ENCODE results near the gene PITHD1. TPM values are rescaled to one million over a fixed set of nuclear protein-coding genes. Genes with fewer than 3 reads are reported as not detected.

The PITHD1 gene
- total and polyA plus RNA-seq, 2 of the 8 experiments (the other 6 are each of a cell fraction or from before 2014, with no cell fraction given) = 67.4 to 68.8 TPM

- no peak overlapping the region for H3K56ac ChIP-seq (replicated peaks; ENCODE audit: insufficient read length, low read depth, low read length)
- H3K27ac ChIP-seq (ENCODE audit: low read depth, low read length) = no peak overlapping the region
- peaks cover 4% of the 10 kb centered on the region for H3K23me2 ChIP-seq (ENCODE audit: low read depth, low read length)
- no peak overlapping the region for H2BK5ac ChIP-seq (ENCODE audit: low read depth, low read length)
- H4K5ac ChIP-seq (ENCODE audit: insufficient read length, low read depth, low read length) = no peak overlapping the region
- H3K27me3 ChIP-seq (replicated peaks in 1 of 4; ENCODE audit: control insufficient read depth in 3 of 4, extremely low read depth in 1 of 4, insufficient read depth in 3 of 4, low read length in 3 of 4) = no peaks in the 10 kb centered on the region
- H4K20me1 ChIP-seq (replicated peaks in 1 of 2; ENCODE audit: control insufficient read depth in 1 of 2, insufficient read depth in 2 of 2, low read length in 2 of 2) = no peaks in the 10 kb centered on the region
- TF ChIP-seq YY1 (IDR thresholded peaks at IDR 0.05; ENCODE audit: low read depth, low read length) = no peak
- CTCF ChIA-PET (ENCODE audit: partially characterized antibody) = interaction anchor here (1.1 to 8.5 kb wide), 7 partner anchors 13 to 76 kb away, joined by 3 to 99 read pairs (median 6); no protein-coding TSS in a partner anchor
- peaks cover 0 to 6% (median 1%) of the 10 kb centered on the region in 4 experiments; a peak in 2 of 7 replicates for H3K4me1 ChIP-seq (replicated peaks in 1 of 4; ENCODE audit: control insufficient read depth in 3 of 4, insufficient read depth in 4 of 4, low read length in 3 of 4)
- H3K23ac ChIP-seq (ENCODE audit: insufficient read length) = no peak overlapping the region
- H2BK120ac ChIP-seq (replicated peaks; ENCODE audit: low read depth, low read length) = no peak overlapping the region
- no peak overlapping the region for H3K4ac ChIP-seq (replicated peaks; ENCODE audit: insufficient read length, low read depth, low read length)
- H3K36me3 ChIP-seq (ENCODE audit: control insufficient read depth in 2 of 4, insufficient read depth in 4 of 4, low read length in 3 of 4) = no peaks in the 10 kb centered on the region
- no peak overlapping the region; a peak in 1 of 8 replicates for H3K4me3 ChIP-seq (ENCODE audit: extremely low read depth in 1 of 4, insufficient read depth in 2 of 4, low read depth in 3 of 4, low read length in 4 of 4)
- peak overlapping the region in 1 of 2 experiments; percentile 88; a peak in 1 of 4 replicates for H3K4me2 ChIP-seq (ENCODE audit: insufficient read depth in 1 of 2, low read depth in 2 of 2, low read length in 2 of 2)
- H2AK5ac ChIP-seq (ENCODE audit: low read depth, low read length) = no peak overlapping the region
- no peak overlapping the region for H3K18ac ChIP-seq (ENCODE audit: extremely low read depth, low read length)
- H2AFZ ChIP-seq (ENCODE audit: low read length) = no peak overlapping the region
- no peak overlapping the region for H3K14ac ChIP-seq (ENCODE audit: insufficient read length)
- no peak overlapping the region for H2BK12ac ChIP-seq (ENCODE audit: low read depth, low read length)
- H4K91ac ChIP-seq (replicated peaks; ENCODE audit: insufficient read length, low read length) = no peak overlapping the region
- POLR2A ChIA-PET (ENCODE audit: partially characterized antibody) = interaction anchor here (0.6 to 4.2 kb wide), 5 partner anchors 10 to 330 kb away, joined by 3 to 28 read pairs (median 5); partner anchors contain the start of gene GALE
- FAIRE-seq (no peak), DNase-seq (ENCODE audit: low read depth in 1 of 2, low spot score in 2 of 2) (no peak)
- no peaks in the 10 kb centered on the region for H3K9me3 ChIP-seq (ENCODE audit: insufficient read depth in 2 of 2, low read depth in 1 of 2, low read length in 1 of 2)
- WGBS, 2 experiments (ENCODE audit: extremely low coverage in 1 of 2, insufficient coverage in 1 of 2, insufficient read length in 1 of 2, insufficient replicate concordance in 2 of 2, low coverage in 1 of 2, low lambda C conversion rate in 2 of 2, missing lambda C conversion rate in 1 of 2) = 90% methylated on average over 7 of the region's 7 CpGs; no CpG with 5 or more reads in 1 of the 2 experiments
- peaks cover 0 to 3% of the 10 kb centered on the region in 2 experiments; a peak in 1 of 4 replicates for H3K79me2 ChIP-seq (ENCODE audit: control insufficient read depth in 1 of 2, insufficient read depth in 2 of 2, low read length in 2 of 2)
- 0 out of 2 replicates have a peak, but pooled peaks cover 3% of the 10 kb centered on the region for H3K79me1 ChIP-seq (ENCODE audit: low read depth, low read length)
- H4K8ac ChIP-seq (ENCODE audit: extremely low read depth, insufficient read depth, low read length) = no peak overlapping the region
- 0 out of 7 replicates have a peak overlapping the region, but pooled peaks of 1 of the 4 experiments have one; percentile 21 for H3K9ac ChIP-seq (replicated peaks in 1 of 4; ENCODE audit: extremely low read depth in 1 of 4, low read depth in 3 of 4, low read length in 3 of 4)
- H2BK20ac ChIP-seq (ENCODE audit: low read length) = no peak overlapping the region
- no peak overlapping the region for H2BK15ac ChIP-seq (ENCODE audit: low read length)
Measured at GRCh38 chr1:23823767-23824166, 45.5 kb downstream of the PITHD1 start.
